Adipocyte (in vitro differentiated cells): Measurements from ENCODE around the gene KCNJ15.

Experiments
- DNase-seq: peaks from one replicate; pipeline ENCODE4 v3.0.0-alpha.2; 2015; ENCODE audit warnings: low read depth
- H3K27me3 ChIP-seq: replicated peaks from 2 replicates; pipeline ENCODE4 v1.7.0; 2013; ENCODE audit warnings: mild to moderate bottlenecking, low read length, moderate library complexity; ENCODE audit not compliant: control insufficient read depth, insufficient read depth
- H3K36me3 ChIP-seq: 2 replicates; pipeline ENCODE4 v1.7.0; 2013; ENCODE audit warnings: low read length, mild to moderate bottlenecking, moderate library complexity; ENCODE audit not compliant: control insufficient read depth, insufficient read depth, severe bottlenecking
- H3K4me1 ChIP-seq: 2 replicates; pipeline ENCODE4 v1.7.0; 2013; ENCODE audit warnings: mild to moderate bottlenecking, low read length, moderate library complexity; ENCODE audit not compliant: control insufficient read depth, insufficient read depth
- H3K4me3 ChIP-seq: 2 replicates; pipeline ENCODE4 v1.7.0; 2013; ENCODE audit warnings: mild to moderate bottlenecking, low read length, moderate library complexity
- H3K9ac ChIP-seq: 2 replicates; pipeline ENCODE4 v1.7.0; 2013; ENCODE audit warnings: mild to moderate bottlenecking, low read length, moderate library complexity
- H3K9me3 ChIP-seq: 2 replicates; pipeline ENCODE4 v1.7.0; 2013; ENCODE audit warnings: mild to moderate bottlenecking, low read length, moderate library complexity; ENCODE audit not compliant: control insufficient read depth

The KCNJ15 gene

DNA sequence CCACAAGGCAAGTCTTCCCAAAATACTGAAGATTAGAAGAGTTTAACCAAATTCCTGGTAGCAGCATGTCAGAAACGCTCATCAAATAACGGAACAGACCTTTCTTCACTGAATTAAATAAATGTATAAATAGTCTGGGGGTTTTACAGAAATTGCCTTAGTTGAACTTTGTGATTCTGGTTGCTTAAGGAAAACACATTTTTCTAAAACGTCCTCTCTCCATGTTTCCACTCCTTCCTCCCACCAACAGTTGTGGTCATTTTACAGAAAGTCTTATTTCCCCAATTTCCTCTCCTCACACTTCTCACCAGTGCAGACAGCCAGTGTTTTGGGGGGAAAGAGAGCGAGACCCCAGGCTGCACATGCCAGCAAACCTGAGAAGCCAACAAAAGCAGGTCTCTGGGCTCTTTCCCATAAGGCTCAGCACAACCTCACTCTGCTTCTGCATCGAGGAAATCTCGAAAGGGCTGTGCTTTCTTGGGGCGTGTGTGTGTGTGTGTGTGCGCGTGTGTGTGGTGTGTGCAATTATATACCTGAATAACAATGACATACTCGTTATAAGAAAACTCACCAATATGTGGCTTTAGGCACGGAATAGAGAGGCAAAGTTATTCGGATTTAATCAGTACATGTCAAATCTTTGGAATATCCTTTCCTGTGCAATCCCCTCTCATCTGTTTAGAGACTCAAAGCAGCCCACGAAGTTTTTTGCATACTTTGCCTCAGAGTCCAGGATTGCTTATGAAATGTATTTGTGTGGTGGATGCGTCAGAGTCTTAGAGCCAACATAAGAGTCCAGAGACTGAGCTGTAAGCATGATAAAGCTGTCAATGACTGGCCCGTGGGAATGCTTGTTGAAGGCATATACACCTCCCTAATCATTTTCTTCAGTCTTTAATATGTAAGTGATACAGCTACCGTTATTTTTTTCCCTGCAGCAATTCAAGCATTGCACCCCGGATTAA lies 2.0 kb downstream of the KCNJ15 start:
- Histone ChIP-seq H3K9me3 (peaks cover 3% of the 10 kb centered on the region), H3K27me3 (no peaks in the 10 kb centered on the region), H3K4me1 (peaks cover 36% of the 10 kb centered on the region), H3K9ac (peak overlapping the region; percentile 27), H3K36me3 (no peaks in the 10 kb centered on the region), H3K4me3 (no peak overlapping the region)
- DNase-seq, result peak; percentile 76

DNA sequence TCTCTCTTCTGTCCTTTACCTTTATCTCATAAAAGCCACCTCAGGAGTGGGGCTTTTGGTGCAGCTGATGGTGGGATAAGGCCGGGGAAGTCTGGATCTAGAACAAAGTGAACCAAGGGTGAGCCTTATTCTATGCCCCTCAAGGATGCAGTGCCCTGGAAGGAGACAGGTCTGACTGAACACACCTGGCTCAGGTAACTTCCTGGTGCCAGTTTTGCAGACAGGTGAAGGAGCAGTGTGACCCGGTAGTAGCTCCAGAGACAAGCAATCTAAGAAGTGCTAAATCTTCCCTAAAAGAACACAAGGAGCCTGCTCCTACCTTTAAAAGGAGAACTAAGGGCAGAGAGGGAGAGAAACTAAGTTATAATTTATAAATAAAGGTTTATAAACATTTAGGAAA lies 2.9 kb downstream of the KCNJ15 start:
- Histone ChIP-seq H3K9me3 (peaks cover 3% of the 10 kb centered on the region), H3K27me3 (no peaks in the 10 kb centered on the region), H3K4me1 (peaks cover 41% of the 10 kb centered on the region), H3K4me3 (no peak overlapping the region), H3K36me3 (no peaks in the 10 kb centered on the region), H3K9ac (peak overlapping the region; percentile 27)
- DNase-seq, result no peak

DNA sequence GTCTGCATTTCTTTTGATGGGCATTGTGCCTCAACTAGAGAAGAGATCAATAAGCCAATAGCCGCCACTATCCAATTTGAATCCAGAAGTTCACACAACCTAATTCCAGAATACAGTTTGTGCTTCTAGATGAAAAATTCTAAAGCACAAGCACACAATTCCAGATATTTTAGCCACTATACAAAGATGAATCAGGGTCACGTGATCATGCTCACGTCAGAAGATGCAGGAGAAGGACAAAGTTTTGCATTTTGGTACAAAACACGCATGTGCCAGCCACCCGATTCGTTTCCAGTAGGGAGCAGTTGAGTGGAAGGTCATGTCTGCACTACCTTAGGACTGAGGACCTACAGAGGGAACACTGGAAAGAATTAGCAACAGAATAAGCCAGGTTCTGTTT lies 3.6 kb downstream of the KCNJ15 start:
- Histone ChIP-seq H3K27me3 (no peaks in the 10 kb centered on the region), H3K36me3 (no peaks in the 10 kb centered on the region), H3K4me3 (no peak overlapping the region), H3K9ac (no peak overlapping the region), H3K4me1 (peaks cover 48% of the 10 kb centered on the region), H3K9me3 (no peaks in the 10 kb centered on the region)
- DNase-seq, result no peak

DNA sequence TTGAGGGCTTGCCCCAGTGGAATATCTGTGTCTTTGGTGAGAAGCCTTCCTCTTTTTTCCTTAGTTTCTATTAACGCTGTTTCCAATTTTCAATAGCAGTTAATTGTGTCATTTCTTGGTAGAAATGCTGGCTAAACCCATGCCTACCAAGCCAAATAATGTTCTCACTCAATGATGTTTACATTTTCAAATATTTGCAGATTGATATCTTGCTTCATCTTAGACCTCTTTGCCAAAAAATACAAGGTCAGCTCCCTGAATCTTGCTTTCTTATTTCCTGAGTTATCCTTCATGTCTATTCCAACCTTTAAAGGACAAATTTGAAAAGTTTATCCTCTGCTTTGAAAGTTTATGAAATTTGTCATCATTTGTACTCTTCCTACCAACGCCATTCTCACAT lies 5.1 kb downstream of the KCNJ15 start:
- DNase-seq, result peak; percentile 37
- peak overlapping the region; percentile 5 for H3K4me3 ChIP-seq
- H3K36me3 ChIP-seq, result no peaks in the 10 kb centered on the region
- H3K4me1 ChIP-seq, result peaks cover 62% of the 10 kb centered on the region
- H3K9me3 ChIP-seq, result no peaks in the 10 kb centered on the region
- H3K27me3 ChIP-seq, result no peaks in the 10 kb centered on the region
- H3K9ac ChIP-seq, result peak overlapping the region; percentile 70

DNA sequence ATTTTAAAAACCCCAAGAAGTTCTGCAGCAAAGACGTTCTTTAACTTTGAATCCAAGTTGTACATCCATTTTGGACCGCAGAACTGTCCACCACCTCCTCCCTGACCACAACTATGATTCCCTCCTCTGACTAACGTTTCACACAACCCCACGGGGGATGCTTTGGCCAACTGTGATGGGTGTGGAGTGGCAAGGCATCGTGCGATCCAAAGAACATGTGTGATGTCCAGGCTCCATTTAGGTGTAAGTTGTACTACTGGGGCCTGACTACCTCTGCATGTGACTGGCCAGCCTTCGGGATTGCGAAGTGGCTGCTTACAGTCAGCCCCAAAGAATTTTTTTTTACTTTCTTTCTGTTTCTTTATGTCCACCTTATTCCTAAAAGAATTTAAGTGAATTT lies 6.7 kb downstream of the KCNJ15 start:
- Histone ChIP-seq H3K27me3 (no peaks in the 10 kb centered on the region), H3K4me3 (no peak overlapping the region)

DNA sequence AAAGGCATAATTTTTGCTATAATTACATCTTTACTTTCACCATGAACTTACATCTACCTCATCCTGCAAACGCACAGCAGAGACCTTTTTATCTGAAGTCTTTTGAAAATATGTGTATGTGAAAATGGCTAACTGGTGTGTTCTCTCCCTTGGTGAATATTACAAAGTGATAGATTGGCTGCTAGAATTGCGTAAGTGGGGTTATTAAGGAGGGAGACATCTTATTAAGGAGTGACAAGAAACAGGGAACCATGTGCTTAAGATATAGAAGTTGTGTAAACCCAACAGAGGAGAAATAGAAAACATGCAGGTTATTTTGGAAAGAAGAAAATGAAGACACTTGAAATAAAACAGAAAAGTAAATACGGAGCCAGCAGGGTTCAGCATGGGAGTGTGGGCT lies 7.8 kb downstream of the KCNJ15 start:
- no peak overlapping the region for H3K4me3 ChIP-seq
- H3K36me3 ChIP-seq, result no peaks in the 10 kb centered on the region
- H3K9me3 ChIP-seq, result no peaks in the 10 kb centered on the region
- peaks cover 82% of the 10 kb centered on the region for H3K4me1 ChIP-seq
- no peaks in the 10 kb centered on the region for H3K27me3 ChIP-seq
- H3K9ac ChIP-seq, result peak overlapping the region; percentile 76
- DNase-seq, result no peak

More for the DNA sequence above, 6.7 kb downstream of the KCNJ15 start:
- no peaks in the 10 kb centered on the region for H3K36me3 ChIP-seq
- no peak for DNase-seq
- H3K9ac ChIP-seq, result peak overlapping the region; percentile 76
- H3K4me1 ChIP-seq, result peaks cover 78% of the 10 kb centered on the region
- H3K9me3 ChIP-seq, result no peaks in the 10 kb centered on the region

DNA sequence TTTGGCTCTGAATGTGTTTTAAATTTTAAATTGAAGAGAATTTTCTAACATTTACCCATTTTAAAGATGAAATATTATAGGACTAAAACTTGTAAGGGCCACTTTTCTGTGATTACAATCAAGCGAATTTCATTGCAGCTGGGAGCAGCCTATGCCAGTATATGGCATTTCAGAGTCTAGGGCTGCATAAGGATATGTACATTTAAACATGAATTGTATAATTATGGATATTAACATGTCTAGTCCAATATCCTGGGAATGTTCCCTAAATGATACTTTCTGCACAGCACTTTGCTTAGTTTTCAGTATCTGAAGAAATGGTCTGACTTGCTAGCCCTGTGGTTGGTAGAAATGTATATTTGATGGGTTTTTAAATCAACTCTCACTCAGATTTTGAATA lies 8.4 kb downstream of the KCNJ15 start:
- Histone ChIP-seq H3K9me3 (no peaks in the 10 kb centered on the region), H3K9ac (peak overlapping the region; percentile 76), H3K4me3 (no peak overlapping the region), H3K4me1 (peaks cover 86% of the 10 kb centered on the region), H3K36me3 (no peaks in the 10 kb centered on the region), H3K27me3 (no peaks in the 10 kb centered on the region)
- DNase-seq, result no peak

DNA sequence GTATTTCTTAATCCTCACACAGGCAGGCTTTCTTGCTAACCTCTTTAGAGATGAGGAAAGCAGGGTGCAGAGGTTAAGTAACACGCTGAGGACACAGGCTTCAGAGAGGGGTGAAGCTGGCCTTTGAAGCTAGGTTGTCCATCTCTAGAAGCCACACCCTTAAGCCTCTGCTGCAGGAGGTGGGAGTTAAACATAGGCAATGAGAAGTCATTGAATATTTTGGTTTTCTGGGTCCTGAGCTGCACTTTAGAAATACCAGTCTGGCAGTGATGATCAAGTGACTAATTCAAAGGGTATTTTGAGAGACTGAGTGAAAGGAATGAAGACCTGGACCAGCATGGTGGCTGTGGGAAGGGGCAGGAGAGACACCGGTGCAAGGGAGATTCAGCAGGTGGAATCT lies 9.9 kb downstream of the KCNJ15 start:
- Histone ChIP-seq H3K9ac (peak overlapping the region; percentile 79), H3K27me3 (no peaks in the 10 kb centered on the region), H3K36me3 (no peaks in the 10 kb centered on the region), H3K4me3 (peak overlapping the region; percentile 20), H3K9me3 (no peaks in the 10 kb centered on the region), H3K4me1 (peaks cover 84% of the 10 kb centered on the region)
- no peak for DNase-seq

DNA sequence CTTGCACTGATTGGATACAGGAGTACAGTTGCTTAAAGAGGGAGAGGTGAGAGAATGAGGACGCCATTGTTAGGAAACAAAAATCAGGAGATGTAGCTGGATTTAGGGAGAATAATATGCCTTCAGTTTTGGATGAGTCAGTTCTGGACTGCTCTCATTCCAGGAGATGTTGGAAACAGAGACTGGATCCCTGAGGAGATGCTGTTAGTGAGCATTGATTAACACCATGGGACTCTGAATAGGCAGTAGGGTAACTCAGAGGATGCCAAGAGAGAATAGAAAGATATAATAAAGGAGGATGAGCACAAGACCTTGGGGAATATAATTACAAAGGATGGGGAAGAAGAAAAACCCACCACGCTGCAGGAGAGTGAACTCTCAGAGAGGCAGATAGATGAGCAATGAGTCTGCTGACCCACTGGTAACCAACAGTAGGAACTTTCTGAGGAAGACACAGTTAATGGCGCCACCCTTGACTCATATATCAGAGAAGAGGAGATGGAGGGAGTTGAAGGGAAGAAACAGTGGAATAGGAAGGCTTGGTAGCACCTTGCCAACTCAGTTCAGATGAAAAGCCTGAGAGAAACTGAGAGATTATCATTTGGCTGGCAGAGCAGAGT lies 10.5 kb downstream of the KCNJ15 start:
- Histone ChIP-seq H3K36me3 (no peaks in the 10 kb centered on the region), H3K4me3 (peak overlapping the region; percentile 20), H3K27me3 (no peaks in the 10 kb centered on the region), H3K9ac (peak overlapping the region; percentile 79), H3K9me3 (no peaks in the 10 kb centered on the region), H3K4me1 (peaks cover 79% of the 10 kb centered on the region)
- no peak for DNase-seq

DNA sequence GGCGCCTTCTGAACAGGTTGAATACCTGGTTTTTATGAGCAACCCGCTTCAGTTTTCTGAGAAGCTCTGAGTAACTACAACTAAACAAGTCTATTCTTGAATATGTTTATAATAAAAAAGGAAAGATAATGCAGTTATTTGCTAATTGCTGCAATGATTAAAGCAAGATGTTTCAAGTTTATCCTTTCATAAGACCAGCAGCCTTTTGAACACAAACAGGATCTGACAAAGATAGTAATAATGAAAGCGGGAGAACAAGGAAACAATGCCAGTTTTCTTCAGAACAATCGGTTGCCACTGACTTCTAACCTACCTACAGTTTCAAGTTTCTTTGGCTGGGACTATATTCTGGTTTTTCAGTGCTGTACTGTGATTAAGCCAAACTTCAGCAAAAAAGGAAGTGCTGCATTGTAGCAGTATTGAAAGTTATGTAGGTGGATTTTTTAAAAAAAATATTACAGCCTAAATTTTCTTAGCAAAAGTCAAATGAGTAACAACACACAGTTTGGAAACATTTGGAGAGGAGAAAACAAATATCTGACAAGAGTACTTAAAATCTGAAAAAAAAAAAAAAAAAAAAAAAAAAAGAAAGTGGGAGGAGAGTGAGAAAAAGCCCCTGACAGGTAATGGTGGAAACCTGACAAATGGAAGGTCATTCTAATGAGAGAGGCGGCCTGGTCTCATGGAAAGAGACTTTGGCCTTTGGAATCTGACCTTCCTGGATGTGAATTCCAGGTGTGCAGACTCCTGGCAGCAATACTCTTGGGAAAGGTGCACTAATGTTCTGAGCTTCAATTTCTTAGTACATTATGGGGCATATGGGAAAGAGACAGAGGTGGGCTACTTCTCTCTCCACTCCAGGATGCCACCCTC lies 11.4 kb downstream of the KCNJ15 start:
- H3K36me3 ChIP-seq, result no peaks in the 10 kb centered on the region
- peak overlapping the region; percentile 79 for H3K9ac ChIP-seq
- peaks cover 70% of the 10 kb centered on the region for H3K4me1 ChIP-seq
- peak; percentile 12 for DNase-seq
- H3K27me3 ChIP-seq, result no peaks in the 10 kb centered on the region
- H3K4me3 ChIP-seq, result peak overlapping the region; percentile 20
- no peaks in the 10 kb centered on the region for H3K9me3 ChIP-seq
